ENCODE measurements around the gene PPP1R1B. TPM values are rescaled to one million over a fixed set of nuclear protein-coding genes. Genes with fewer than 3 reads are reported as not detected.

Gene PPP1R1B
- total and polyA plus RNA-seq, 9 of the 15 experiments (the other 6 are each of a cell fraction or from before 2014, with no cell fraction given), result 0.07 to 0.18 (median 0.10) TPM; not detected in 4

- TF ChIP-seq RBFOX2 (IDR thresholded peaks at IDR 0.05; ENCODE audit: low read depth, low read length) (peak; percentile 89), RB1 (IDR thresholded peaks at IDR 0.05; ENCODE audit: low read depth) (peak; percentile 94), MCM2 (IDR thresholded peaks at IDR 0.05; ENCODE audit: low read depth) (no peak), RBM14 (IDR thresholded peaks at IDR 0.05; ENCODE audit: borderline replicate concordance, insufficient read depth, low read depth, low read length) (0 out of 2 replicates have a peak, but pooled peaks have one; percentile 56), E2F6 (IDR thresholded peaks at IDR 0.05; ENCODE audit: borderline replicate concordance in 1 of 2, extremely low read depth in 1 of 2, insufficient read depth in 1 of 2, insufficient read length in 1 of 2, low read depth in 1 of 2, low read length in 1 of 2, poor library complexity in 1 of 2, severe bottlenecking in 1 of 2) (peak; percentile 74 to 95), CREM (IDR thresholded peaks at IDR 0.05; ENCODE audit: low read depth) (peak; percentile 76), ZNF431 (CRISPR knock-in tag; IDR thresholded peaks at IDR 0.05) (no peak), CCAR2 (IDR thresholded peaks at IDR 0.05; ENCODE audit: low read depth, low read length) (no peak), SIN3A (IDR thresholded peaks at IDR 0.05; ENCODE audit: borderline replicate concordance in 2 of 2, control insufficient read depth in 1 of 2, low read depth in 2 of 2, low read length in 2 of 2) (peak in 1 of 2 experiments; percentile 40; a peak in 2 of 4 replicates), PHF21A (IDR thresholded peaks at IDR 0.05; ENCODE audit: borderline replicate concordance, low read depth) (peak; percentile 47; the same call in 1 of the 2 replicates), ZFP91 (CRISPR knock-in tag; IDR thresholded peaks at IDR 0.05) (no peak), ZBTB7A (IDR thresholded peaks at IDR 0.05; ENCODE audit: borderline replicate concordance, control insufficient read depth, low read depth, low read length) (peak; percentile 96), SPI1 (IDR thresholded peaks at IDR 0.05; ENCODE audit: borderline replicate concordance, low read depth, low read length) (peak; percentile 63), NONO (IDR thresholded peaks at IDR 0.05; ENCODE audit: low read depth in 2 of 2, low read length in 1 of 2) (0 out of 4 replicates have a peak, but pooled peaks of 1 of the 2 experiments have one; percentile 18), POLR2G (IDR thresholded peaks at IDR 0.05; ENCODE audit: low read depth, low read length) (peak; percentile 92), E2F8 (IDR thresholded peaks at IDR 0.05; ENCODE audit: low read depth, partially characterized antibody) (peak; percentile 70), ZNF764 (CRISPR knock-in tag; IDR thresholded peaks at IDR 0.05; ENCODE audit: low read depth) (no peak), TCF7 (IDR thresholded peaks at IDR 0.05; ENCODE audit: borderline replicate concordance) (peak; percentile 76; the same call in 1 of the 2 replicates)
These were observed 10.4 kb downstream of the PPP1R1B start, which contains the start of gene STARD3 (continued) for GRCh38 chr17:39636927-39637736.
